Sigmoid colon (tissue), 7 donors: ENCODE results near the gene DNAJA1. TPM values are rescaled to one million over a fixed set of nuclear protein-coding genes. Genes with fewer than 3 reads are reported as not detected.

Experiments used
- DNase-seq: peaks from one replicate; pipeline ENCODE4 v3.0.0-alpha.2; 2019
- H3K27ac ChIP-seq, 4 donors: fragments of 200-600 bp; sonication (generic); one replicate each; pipeline ENCODE4 v1.5.1; 2016 to 2019; ENCODE audit warnings: mild to moderate bottlenecking in 1 of 4
- H3K27me3 ChIP-seq, 3 donors: fragments of 200-600 bp; sonication (generic); one replicate each; pipeline ENCODE4 v1.5.1; 2019; ENCODE audit warnings: mild to moderate bottlenecking in 1 of 3
- H3K36me3 ChIP-seq, 4 donors: fragments of 200-600 bp; sonication (generic); one replicate each; pipeline ENCODE4 v1.5.1; 2016 to 2019
- H3K4me1 ChIP-seq, 4 donors: fragments of 200-600 bp; sonication (generic); one replicate each; pipeline ENCODE4 v1.5.1; 2017 to 2019
- H3K4me3 ChIP-seq, 4 donors: fragments of 200-600 bp; sonication (generic); one replicate each; pipeline ENCODE4 v1.5.1; 2017 to 2019; ENCODE audit warnings: mild to moderate bottlenecking in 2 of 4, moderate library complexity in 1 of 4
- H3K9me3 ChIP-seq, 4 donors: fragments of 200-600 bp in 3 of 4; sonication (generic) in 3 of 4; one replicate each; pipeline versions ENCODE4 v1.5.1 to v1.6.1; 2013 to 2019
- EP300 ChIP-seq, 4 donors: sonication (generic); formaldehyde crosslinking; IDR thresholded peaks; one replicate each; pipeline ENCODE4 v1.6.1; 2017; ENCODE audit warnings: antibody characterized with exemption in 4 of 4
- POLR2A ChIP-seq, 2 donors: fragments of 450-650 bp; IDR thresholded peaks; one replicate each; pipeline ENCODE4 v1.6.1; 2016; ENCODE audit warnings: antibody characterized with exemption in 2 of 2, mild to moderate bottlenecking in 2 of 2, moderate library complexity in 2 of 2
- POLR2AphosphoS5 ChIP-seq, 4 donors: sonication (generic); formaldehyde crosslinking; IDR thresholded peaks; one replicate each; pipeline ENCODE4 v1.6.1; 2017; ENCODE audit warnings: antibody characterized with exemption in 4 of 4
- WGBS, 2 donors: extraction: QIAGEN DNeasy Blood & Tissue Kit; methylation state at CpG; one replicate each; pipeline ENCODE4 v1.1.7; 2013; 5-methylcytosine and 5-hydroxymethylcytosine counted together
- intact Hi-C: fragments of 100-400 bp; cut with DNase I; formaldehyde crosslinking; loops from one replicate; pipeline ENCODE4 v1.15.1; 2023
- polyA plus RNA-seq, 3 donors: library from polyadenylated mRNA; stranded (reverse); fragments of 200-250 nt; gene quantifications; one replicate each; pipeline ENCODE4 v1.2.3, GENCODE V29; 2013
- total RNA-seq, 4 donors: library from RNA; depleted of rRNA; stranded (reverse); fragments of >200 nt; gene quantifications; one replicate each; pipeline ENCODE4 v1.1.0, GENCODE V29; 2016
- TF ChIP-seq, protein P1 (sequence below), 4 experiments: fragments of 450-650 bp in 3 of 4; fragments of 200-600 bp in 1 of 4; IDR thresholded peaks; one replicate each; pipeline ENCODE4 v1.5.1; 2016 to 2019; ENCODE audit warnings: antibody characterized with exemption in 4 of 4, mild to moderate bottlenecking in 3 of 4, moderate library complexity in 2 of 4
- donor health status: healthy with polysubstance abuse.
- donor health status: Bipolar disorder and iron deficiency.
- donor health status: healthy.

The DNAJA1 gene
- total and polyA plus RNA-seq, 7 donors = 49.0 to 102 (median 71.1) TPM

DNA sequence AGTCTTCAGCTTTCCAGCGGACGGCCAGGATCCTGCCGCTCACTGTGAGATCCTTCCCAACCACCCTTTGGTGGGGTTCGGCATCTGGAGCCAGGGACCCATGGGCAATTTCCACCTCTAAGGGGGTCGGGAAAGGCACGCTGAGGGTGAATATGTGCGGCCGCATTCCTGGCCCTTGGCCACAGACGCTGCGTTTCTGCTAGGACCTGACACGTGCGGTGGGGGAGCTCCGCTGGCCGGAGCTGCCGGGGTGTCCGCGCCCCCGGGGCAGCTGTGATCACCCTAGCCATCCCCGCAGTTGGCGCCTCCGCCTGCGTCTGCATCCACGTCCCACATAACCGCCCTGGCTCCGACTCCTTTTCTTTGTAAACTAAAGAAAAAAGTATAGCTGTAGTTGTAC lies 5.3 kb upstream of the DNAJA1 start:
- intact Hi-C loops = no loop called here
- WGBS, 2 donors = 95 to 97% methylated on average over 25 of the region's 25 CpGs

DNA sequence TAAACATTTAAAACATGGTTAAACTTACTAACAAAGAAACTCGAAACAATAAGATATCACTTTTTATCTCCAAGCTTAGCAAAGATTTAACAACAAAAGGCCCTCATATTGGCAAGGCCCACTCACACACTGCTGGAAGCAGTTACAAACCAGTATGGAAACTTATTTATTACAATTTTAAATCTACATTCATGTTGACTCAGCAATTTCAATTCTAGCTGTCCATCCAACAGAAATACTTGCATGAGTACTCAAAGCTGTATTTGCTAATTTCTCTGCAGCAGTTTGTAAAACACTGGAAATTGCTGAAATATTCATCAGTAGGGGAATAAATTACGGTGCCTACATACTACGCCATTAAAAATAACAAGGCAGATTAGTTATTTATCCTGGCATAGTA lies 2.8 kb upstream of the DNAJA1 start:
- TF ChIP-seq, protein P1, sequence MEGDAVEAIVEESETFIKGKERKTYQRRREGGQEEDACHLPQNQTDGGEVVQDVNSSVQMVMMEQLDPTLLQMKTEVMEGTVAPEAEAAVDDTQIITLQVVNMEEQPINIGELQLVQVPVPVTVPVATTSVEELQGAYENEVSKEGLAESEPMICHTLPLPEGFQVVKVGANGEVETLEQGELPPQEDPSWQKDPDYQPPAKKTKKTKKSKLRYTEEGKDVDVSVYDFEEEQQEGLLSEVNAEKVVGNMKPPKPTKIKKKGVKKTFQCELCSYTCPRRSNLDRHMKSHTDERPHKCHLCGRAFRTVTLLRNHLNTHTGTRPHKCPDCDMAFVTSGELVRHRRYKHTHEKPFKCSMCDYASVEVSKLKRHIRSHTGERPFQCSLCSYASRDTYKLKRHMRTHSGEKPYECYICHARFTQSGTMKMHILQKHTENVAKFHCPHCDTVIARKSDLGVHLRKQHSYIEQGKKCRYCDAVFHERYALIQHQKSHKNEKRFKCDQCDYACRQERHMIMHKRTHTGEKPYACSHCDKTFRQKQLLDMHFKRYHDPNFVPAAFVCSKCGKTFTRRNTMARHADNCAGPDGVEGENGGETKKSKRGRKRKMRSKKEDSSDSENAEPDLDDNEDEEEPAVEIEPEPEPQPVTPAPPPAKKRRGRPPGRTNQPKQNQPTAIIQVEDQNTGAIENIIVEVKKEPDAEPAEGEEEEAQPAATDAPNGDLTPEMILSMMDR (IDR thresholded peaks at IDR 0.05) = no peak
- TF ChIP-seq EP300 (IDR thresholded peaks at IDR 0.05) = no peak
- TF ChIP-seq POLR2AphosphoS5 (IDR thresholded peaks at IDR 0.05) = no peak
- no peak for TF ChIP-seq POLR2A (IDR thresholded peaks at IDR 0.05)
- no peak for DNase-seq
- no peaks in the 10 kb centered on the region for H3K27me3 ChIP-seq
- 88 to 89% methylated on average over 3 of the region's 3 CpGs for WGBS, 2 donors
- H3K4me1 ChIP-seq = peaks cover 0 to 36% (median 27%) of the 10 kb centered on the region in 4 donors
- no peaks in the 10 kb centered on the region for H3K9me3 ChIP-seq
- intact Hi-C loops = no loop called here
- H3K4me3 ChIP-seq = no peak overlapping the region
- H3K36me3 ChIP-seq = peaks cover 0 to 9% (median 0%) of the 10 kb centered on the region in 4 donors
- no peak overlapping the region for H3K27ac ChIP-seq

More for the DNA sequence above, 5.3 kb upstream of the DNAJA1 start:
- no peaks in the 10 kb centered on the region for H3K27me3 ChIP-seq
- no peak for DNase-seq
- no peak for TF ChIP-seq POLR2AphosphoS5 (IDR thresholded peaks at IDR 0.05)
- TF ChIP-seq, protein P1 (IDR thresholded peaks at IDR 0.05) = no peak
- no peak for TF ChIP-seq EP300 (IDR thresholded peaks at IDR 0.05)
- no peak for TF ChIP-seq POLR2A (IDR thresholded peaks at IDR 0.05)
- H3K27ac ChIP-seq = no peak overlapping the region
- no peak overlapping the region for H3K4me3 ChIP-seq
- peaks cover 0 to 22% (median 13%) of the 10 kb centered on the region in 4 donors for H3K4me1 ChIP-seq
- H3K9me3 ChIP-seq = no peaks in the 10 kb centered on the region
- H3K36me3 ChIP-seq = peaks cover 0 to 7% (median 0%) of the 10 kb centered on the region in 4 donors

DNA sequence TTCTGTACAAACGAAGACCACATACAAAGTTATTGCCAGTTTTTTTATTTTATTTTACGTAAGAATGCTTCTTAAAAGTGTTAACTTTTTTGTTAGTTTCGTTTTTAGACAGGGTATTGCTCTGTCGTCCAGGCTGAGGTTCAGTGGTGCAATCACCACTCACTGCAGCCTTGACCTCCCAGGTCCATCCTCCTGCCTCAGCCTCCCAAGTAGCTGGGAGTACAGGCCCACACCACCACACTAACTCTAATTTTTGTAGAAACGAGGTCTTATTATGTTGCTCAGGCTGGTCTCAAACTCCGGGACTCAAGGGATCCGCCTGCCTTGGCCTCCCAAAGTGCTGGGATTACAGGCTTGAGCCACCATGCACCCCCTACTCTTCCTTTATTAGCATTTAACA lies 2.3 kb upstream of the DNAJA1 start:
- peak overlapping the region in 1 of 4 donors; percentile 98 for H3K27ac ChIP-seq
- peaks cover 0 to 13% (median 0%) of the 10 kb centered on the region in 4 donors for H3K36me3 ChIP-seq
- H3K9me3 ChIP-seq = no peaks in the 10 kb centered on the region
- WGBS, 2 donors = 81 to 83% methylated on average over 7 of the region's 7 CpGs
- intact Hi-C loops = no loop called here
- H3K27me3 ChIP-seq = no peaks in the 10 kb centered on the region
- no peak overlapping the region for H3K4me3 ChIP-seq
- TF ChIP-seq POLR2AphosphoS5 (IDR thresholded peaks at IDR 0.05) = no peak
- TF ChIP-seq POLR2A (IDR thresholded peaks at IDR 0.05) = no peak
- TF ChIP-seq, protein P1 (IDR thresholded peaks at IDR 0.05) = no peak
- no peak for TF ChIP-seq EP300 (IDR thresholded peaks at IDR 0.05)
- no peak for DNase-seq
- H3K4me1 ChIP-seq = peaks cover 0 to 40% (median 31%) of the 10 kb centered on the region in 4 donors

DNA sequence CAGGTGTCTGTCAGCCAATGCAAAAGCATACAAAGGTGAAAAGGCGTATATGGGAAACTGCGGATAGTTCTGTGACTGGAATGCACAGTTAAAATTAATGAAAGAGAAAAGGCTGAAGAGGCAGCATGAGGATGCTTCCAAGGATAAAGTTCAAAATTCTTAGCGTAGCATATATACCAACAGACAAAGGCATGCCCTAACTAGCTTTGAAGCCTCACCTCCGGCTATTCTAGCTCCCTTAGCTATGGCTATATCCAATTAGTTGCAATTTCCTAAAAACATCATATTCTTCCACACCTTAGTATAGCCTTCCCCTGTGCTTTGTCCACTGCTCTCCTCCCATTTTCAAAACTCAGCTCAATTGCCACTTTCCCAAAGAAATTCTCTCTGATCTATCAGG lies 1.4 kb upstream of the DNAJA1 start:
- H3K4me3 ChIP-seq = peak overlapping the region in 1 of 4 donors; percentile 97
- no peaks in the 10 kb centered on the region for H3K27me3 ChIP-seq
- H3K27ac ChIP-seq = peak overlapping the region; percentile 98 to 100 (median 99)
- H3K36me3 ChIP-seq = peaks cover 0 to 21% (median 0%) of the 10 kb centered on the region in 4 donors
- no peak for DNase-seq
- peaks cover 0 to 49% (median 40%) of the 10 kb centered on the region in 4 donors for H3K4me1 ChIP-seq
- 90 to 92% methylated on average over 4 of the region's 4 CpGs for whole genome bisulfite sequencing, 2 donors
- no peaks in the 10 kb centered on the region for H3K9me3 ChIP-seq
- intact Hi-C loops = no loop called here
- TF ChIP-seq POLR2A (IDR thresholded peaks at IDR 0.05) = no peak
- no peak for TF ChIP-seq POLR2AphosphoS5 (IDR thresholded peaks at IDR 0.05)
- TF ChIP-seq, protein P1 (IDR thresholded peaks at IDR 0.05) = no peak
- TF ChIP-seq EP300 (IDR thresholded peaks at IDR 0.05) = no peak
